NCI-H460 (cell line): ENCODE measurements around the gene BATF2. TPM values are rescaled to one million over a fixed set of nuclear protein-coding genes. Genes with fewer than 3 reads are reported as not detected.

Source experiments
- DNase-seq: peaks from one replicate; pipeline ENCODE4 v3.0.0-alpha.2; 2016; ENCODE audit warnings: low read depth; ENCODE audit errors: extremely low read depth
- small RNA-seq, 2 experiments: library from RNA; depleted of rRNA; stranded (forward); fragments of <200 nt; gene quantifications; one replicate each; pipeline ENCODE3, GENCODE V24; 2014
- total RNA-seq: library from RNA; depleted of rRNA; stranded (reverse); fragments of >200 nt; shearing (Covaris generic); gene quantifications from 2 replicates; pipeline ENCODE4 v1.2.3, GENCODE V29; 2014; rRNA removed

BATF2 gene
- total RNA-seq, 1 experiment from 2014 or later, result 1.6 TPM

DNA sequence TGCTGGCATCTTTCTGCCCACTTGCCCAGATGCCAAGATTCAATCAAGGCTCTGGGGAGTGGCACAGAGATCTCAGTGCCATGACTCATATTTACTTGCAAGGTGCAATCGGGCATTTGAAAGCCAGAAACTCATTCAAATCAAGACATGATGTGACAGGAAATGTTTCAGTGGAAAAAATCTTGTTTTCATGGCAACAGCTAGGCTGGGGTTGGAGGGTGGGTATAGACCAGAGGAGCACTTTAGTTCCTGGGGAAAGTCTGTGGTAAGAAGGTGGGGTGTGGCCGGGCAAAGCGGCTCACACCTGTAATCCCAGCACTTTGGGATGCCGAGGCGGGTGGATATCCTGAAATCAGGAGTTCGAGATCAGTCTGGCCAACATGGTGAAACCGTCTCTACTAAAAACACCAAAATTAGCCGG lies 26.0 kb downstream of the BATF2 start:
- DNase-seq, result no peak

GRCh38 chr11:64969209-64969608 lies 27.6 kb downstream of the BATF2 start:
- DNase-seq, result no peak

GRCh38 chr11:64967375-64967774 lies 29.4 kb downstream of the BATF2 start:
- no peak for DNase-seq

GRCh38 chr11:64963072-64963631 lies 33.6 kb downstream of the BATF2 start:
- no peak for DNase-seq

DNA sequence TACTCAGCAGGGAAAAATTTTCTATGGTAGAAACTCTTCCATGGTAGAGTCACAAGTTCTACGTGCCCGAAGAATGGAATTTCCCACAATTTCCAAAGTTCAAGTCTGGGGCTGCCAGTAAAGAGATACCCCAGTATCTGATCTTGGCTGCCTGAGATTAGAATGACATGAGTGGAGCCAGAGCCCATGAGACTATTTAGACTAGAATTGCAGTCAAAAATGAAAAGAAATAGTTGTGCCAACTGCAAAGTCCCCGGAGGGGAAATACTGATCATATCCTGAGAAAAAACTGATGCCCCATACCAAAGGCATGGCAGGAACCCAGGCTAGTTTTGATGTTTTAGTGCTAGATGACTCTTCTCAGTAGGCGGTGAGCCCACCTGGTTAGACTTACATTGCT lies 36.1 kb downstream of the BATF2 start:
- DNase-seq, result no peak

DNA sequence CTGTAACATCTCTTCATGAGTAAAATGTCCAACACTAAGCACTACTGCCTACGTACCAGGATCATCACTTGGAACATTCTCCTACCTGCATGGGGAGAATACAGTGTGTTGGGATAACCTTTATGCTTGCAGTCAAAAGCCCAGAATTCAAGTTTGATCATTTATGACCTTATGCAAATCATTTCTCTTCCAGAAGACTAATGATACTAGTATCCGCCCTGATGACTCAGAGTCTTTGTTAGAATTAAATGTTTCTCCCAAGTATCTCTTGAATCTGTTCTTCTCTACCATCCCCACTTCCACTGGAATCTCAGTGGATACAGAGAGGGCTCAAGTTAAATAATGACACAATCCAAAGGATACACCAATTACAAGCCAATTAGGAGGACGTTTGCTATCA lies 37.3 kb downstream of the BATF2 start:
- no peak for DNase-seq

GRCh38 chr11:64954201-64954600 lies 42.6 kb downstream of the BATF2 start:
- DNase-seq, result no peak

GRCh38 chr11:64951529-64951928 lies 45.2 kb downstream of the BATF2 start:
- DNase-seq, result no peak

- no peak for DNase-seq
These were observed 49.5 kb downstream of the BATF2 start for GRCh38 chr11:64947208-64947814.

Small RNAs within 50 kb of the gene (small RNA-seq; reads per million reads assigned to genes)
- 0 reads per million in 2 experiments for gene MIR6879
- gene SNX15, result 0.02 to 0.59 reads per million in 2 experiments

Other genes starting within 250 kb of the BATF2 start
- 0.54 TPM in 1 of 2 replicates, not detected in the other for gene PYGM, start 237.0 kb downstream of the BATF2 start, total RNA-seq
- gene SF1, start 218.4 kb downstream of the BATF2 start, total RNA-seq, result 72.2 and 90.0 TPM in 2 replicates
- gene MAP4K2, start 193.8 kb downstream of the BATF2 start, total RNA-seq, result 7.3 and 12.1 TPM in 2 replicates
- gene MEN1, start 186.4 kb downstream of the BATF2 start, total RNA-seq, result 11.8 and 14.0 TPM in 2 replicates
- gene CDC42BPG, start 152.3 kb downstream of the BATF2 start, total RNA-seq, result 0.02 TPM in 1 of 2 replicates, not detected in the other
- 20.5 and 29.1 TPM in 2 replicates for gene EHD1, start 118.3 kb downstream of the BATF2 start, total RNA-seq
- gene ATG2A, start 79.8 kb downstream of the BATF2 start, total RNA-seq, result 6.5 and 7.1 TPM in 2 replicates
- 6.8 and 9.7 TPM in 2 replicates for gene PPP2R5B, start 72.3 kb downstream of the BATF2 start, total RNA-seq
- gene GPHA2, start 61.1 kb downstream of the BATF2 start, total RNA-seq, result not detected in 2 replicates
- 0.63 TPM in 1 of 2 replicates, not detected in the other for gene MAJIN, start 24.9 kb downstream of the BATF2 start, total RNA-seq
- 76.9 and 90.9 TPM in 2 replicates for gene ARL2, start 17.2 kb upstream of the BATF2 start, total RNA-seq
- gene SNX15, start 30.5 kb upstream of the BATF2 start, total RNA-seq, result 16.8 TPM in 2 replicates
- 8.6 and 10.1 TPM in 2 replicates for gene SAC3D1, start 44.2 kb upstream of the BATF2 start, total RNA-seq
- not detected in 2 replicates for gene NAALADL1, start 61.6 kb upstream of the BATF2 start, total RNA-seq
- 20.3 and 25.2 TPM in 2 replicates for gene CDCA5, start 87.1 kb upstream of the BATF2 start, total RNA-seq
- gene ZFPL1, start 87.3 kb upstream of the BATF2 start, total RNA-seq, result 26.6 and 28.0 TPM in 2 replicates
- gene VPS51, start 99.2 kb upstream of the BATF2 start, total RNA-seq, result 50.3 and 60.0 TPM in 2 replicates
- 4.2 and 4.6 TPM in 2 replicates for gene TM7SF2, start 114.9 kb upstream of the BATF2 start, total RNA-seq
- 10.3 and 12.3 TPM in 2 replicates for gene ZNHIT2, start 120.7 kb upstream of the BATF2 start, total RNA-seq
- 345 and 467 TPM in 2 replicates for gene FAU, start 125.2 kb upstream of the BATF2 start, total RNA-seq
- gene MRPL49, start 125.3 kb upstream of the BATF2 start, total RNA-seq, result 50.8 and 62.0 TPM in 2 replicates
- 12.9 and 15.7 TPM in 2 replicates for gene SYVN1, start 137.5 kb upstream of the BATF2 start, total RNA-seq
- gene SPDYC, start 173.3 kb upstream of the BATF2 start, total RNA-seq, result not detected in 2 replicates
- gene CAPN1, start 185.0 kb upstream of the BATF2 start, total RNA-seq, result 42.2 and 46.7 TPM in 2 replicates